HepG2 (cell line): ENCODE data around the gene KLRF2. TPM values are rescaled to one million over a fixed set of nuclear protein-coding genes. Genes with fewer than 3 reads are reported as not detected.

Experiments used
- ATAC-seq: fragments of 200-7000 bp; cut with Tn5 transposase; 3 replicates; pipeline ENCODE4 v1.9.1; 2020; ENCODE audit warnings: mild to moderate bottlenecking, moderate library complexity
- BruUV-seq: library from RNA; stranded (reverse); fragments of 400-500 nt; replicated peaks from 2 replicates; lab custom pipeline; 2021; lab: Mats Ljungman, UMichigan
- CTCF ChIA-PET: fragments of 300-600 bp; formaldehyde crosslinking; extraction: SDS; loops from one replicate; lab custom pipeline; 2021; ENCODE audit warnings: low total read pairs, inconsistent platforms, low intra/inter-chr PET ratio; lab: Yijun Ruan, JAX
- POLR2A ChIA-PET: fragments of 350-600 bp; sonication (Branson Sonifier 250); formaldehyde crosslinking; loops from one replicate; lab custom pipeline; 2020; ENCODE audit warnings: antibody characterized with exemption, inconsistent platforms; lab: Yijun Ruan, JAX
- DNase-seq: peaks from one replicate; pipeline ENCODE4 v3.0.0-alpha.2; 2015; ENCODE audit warnings: low spot score
- FAIRE-seq: peaks from 3 replicates; lab custom pipeline; 2011; peaks lifted over from hg19 to GRCh38; lab: Jason Lieb, UNC
- H2AFZ ChIP-seq: one replicate; pipeline ENCODE4 v1.6.1; 2011; ENCODE audit warnings: low read length, inconsistent platforms
- H3K27ac ChIP-seq: fragments of 300-600 bp; 3 replicates; pipeline ENCODE4 v1.8.0; 2011; ENCODE audit warnings: mixed run types, mild to moderate bottlenecking, mixed read lengths, low read length, inconsistent platforms; ENCODE audit not compliant: insufficient read depth; ENCODE audit errors: extremely low read length
- H3K27me3 ChIP-seq, 2 experiments: fragments of 200-600 bp in 1 of 2; 2 replicates in 1 of 2; 3 replicates in 1 of 2; pipeline versions ENCODE4 v1.6.0 to v1.8.0; 2011; ENCODE audit warnings: low read length in 2 of 2, mild to moderate bottlenecking in 2 of 2, moderate library complexity in 2 of 2, inconsistent platforms in 1 of 2; ENCODE audit not compliant: insufficient read depth in 2 of 2, control insufficient read depth in 1 of 2
- H3K36me3 ChIP-seq, 2 experiments: fragments of 200-600 bp in 1 of 2; replicated peaks in 1 of 2; 2 replicates in 1 of 2; 3 replicates in 1 of 2; pipeline versions ENCODE4 v1.5.1 to v1.8.0; 2011; ENCODE audit warnings: low read length in 2 of 2, inconsistent platforms in 1 of 2; ENCODE audit not compliant: insufficient read depth in 2 of 2, control insufficient read depth in 1 of 2
- H3K4me1 ChIP-seq: 2 replicates; pipeline ENCODE4 v1.5.1; 2012; ENCODE audit warnings: low read length, inconsistent platforms; ENCODE audit not compliant: insufficient read depth
- H3K4me2 ChIP-seq: 2 replicates; pipeline ENCODE4 v1.6.0; 2011; ENCODE audit warnings: low read depth, low read length, inconsistent platforms
- H3K4me3 ChIP-seq, 3 experiments: fragments of 200-600 bp in 1 of 3; sonication (generic), shearing (Covaris generic) in 1 of 3; replicated peaks in 1 of 3; 2 replicates each; pipeline ENCODE4 v1.5.1; 2011 to 2016; ENCODE audit warnings: low read length in 3 of 3, inconsistent platforms in 2 of 3, low read depth in 2 of 3, mild to moderate bottlenecking in 2 of 3, control low read depth in 1 of 3, mixed read lengths in 1 of 3; ENCODE audit not compliant: insufficient read depth in 1 of 3
- H3K79me2 ChIP-seq: one replicate; pipeline ENCODE4 v1.6.1; 2011; ENCODE audit warnings: low read length, inconsistent platforms; ENCODE audit not compliant: insufficient read depth
- H3K9ac ChIP-seq: 2 replicates; pipeline ENCODE4 v1.6.0; 2011; ENCODE audit warnings: mild to moderate bottlenecking, low read depth, low read length, inconsistent platforms; ENCODE audit not compliant: insufficient read depth
- H3K9me3 ChIP-seq: 2 replicates; pipeline ENCODE4 v1.5.1; 2012; ENCODE audit warnings: mild to moderate bottlenecking, low read length
- H4K20me1 ChIP-seq: 2 replicates; pipeline ENCODE4 v1.6.0; 2011; ENCODE audit warnings: inconsistent platforms, mild to moderate bottlenecking, low read length, moderate library complexity; ENCODE audit not compliant: insufficient read depth
- BCL6 ChIP-seq: IDR thresholded peaks from 2 replicates; pipeline ENCODE4 v1.6.1; 2016; ENCODE audit warnings: missing genetic modification reagents, missing compliant biosample characterization
- ELF4 ChIP-seq: sonication (generic); formaldehyde crosslinking; IDR thresholded peaks from 2 replicates; pipeline ENCODE4 v1.5.0; 2020; ENCODE audit warnings: missing genetic modification reagents, mild to moderate bottlenecking, moderate library complexity, borderline replicate concordance
- HNRNPH1 ChIP-seq: fragments of 200-400 bp; formaldehyde crosslinking; optimal IDR thresholded peaks from 2 replicates; pipeline ENCODE3; 2017; ENCODE audit warnings: mild to moderate bottlenecking, low read depth, low read length
- NFIB ChIP-seq: sonication (generic); formaldehyde crosslinking; IDR thresholded peaks from 2 replicates; pipeline ENCODE4 v1.9.0; 2021; ENCODE audit warnings: missing genetic modification reagents, mild to moderate bottlenecking, borderline replicate concordance
- NR2F6 ChIP-seq, 2 experiments: IDR thresholded peaks; 2 replicates each; pipeline ENCODE4 v1.6.1; 2016; ENCODE audit warnings: antibody characterized with exemption in 1 of 2, mild to moderate bottlenecking in 1 of 2
- TCF7L2 ChIP-seq: IDR thresholded peaks from 2 replicates; pipeline ENCODE4 v1.6.1; 2011; ENCODE audit warnings: mild to moderate bottlenecking, low read depth, low read length, moderate library complexity
- YEATS4 ChIP-seq: sonication (generic); formaldehyde crosslinking; IDR thresholded peaks from 2 replicates; pipeline ENCODE4 v1.4.0; 2020; ENCODE audit warnings: missing genetic modification reagents, borderline replicate concordance
- ZFP41 ChIP-seq: sonication (generic); formaldehyde crosslinking; IDR thresholded peaks from 2 replicates; pipeline ENCODE4 v1.4.0; 2020; ENCODE audit warnings: mild to moderate bottlenecking, missing genetic modification reagents, borderline replicate concordance
- ZNF253 ChIP-seq: sonication (generic); formaldehyde crosslinking; IDR thresholded peaks from 2 replicates; pipeline ENCODE4 v1.8.0; 2022; ENCODE audit warnings: mild to moderate bottlenecking, missing genetic modification reagents, borderline replicate concordance
- ZNF382 ChIP-seq: sonication (generic); formaldehyde crosslinking; IDR thresholded peaks from 2 replicates; pipeline ENCODE4 v1.5.0; 2020; ENCODE audit warnings: missing genetic modification reagents, mild to moderate bottlenecking, borderline replicate concordance
- WGBS: methylation state at CpG from one replicate; pipeline ENCODE4 v1.1.6; 2017; ENCODE audit warnings: low lambda C conversion rate; 5-methylcytosine and 5-hydroxymethylcytosine counted together
- in situ Hi-C: cut with HindIII; loops from 2 replicates; pipeline ENCODE4 v1.10.0; 2017; ENCODE audit warnings: low pct_unique_long_range_greater_than_20kb; ENCODE audit not compliant: extremely low pct_ligation_motif_present
- intact Hi-C: fragments of 100-400 bp; cut with micrococcal nuclease; formaldehyde crosslinking; loops from one replicate; pipeline ENCODE4 v1.10.0; 2022; ENCODE audit not compliant: unreplicated experiment
- polyA plus RNA-seq, 8 experiments: library from polyadenylated mRNA; depleted of rRNA in 3 of 8; stranded (reverse) in 7 of 8; unstranded in 1 of 8; fragments of >200 nt; fragmentation: Illumina TruSeq in 4 of 8; extraction: Trizol in 4 of 8; gene quantifications; 2 replicates each; pipeline versions ENCODE4 v1.2.1 to v1.2.3, GENCODE V29; 2011 to 2016; ENCODE audit warnings: low read depth in 4 of 8, missing spikeins in 1 of 8, mixed read lengths in 1 of 8; ENCODE audit not compliant: insufficient read depth in 1 of 8
- total RNA-seq, 5 experiments: library from RNA; depleted of rRNA; stranded (reverse); fragments of >200 nt; fragmentation: Illumina TruSeq; extraction: Trizol; gene quantifications; 2 replicates each; pipeline ENCODE4 v1.2.3, GENCODE V29; 2016; ENCODE audit warnings: low read depth in 1 of 5
- TF ChIP-seq, protein P1 (sequence below): sonication (generic); formaldehyde crosslinking; IDR thresholded peaks from 2 replicates; pipeline ENCODE4 v1.5.1; 2020; ENCODE audit warnings: missing genetic modification reagents, mild to moderate bottlenecking, borderline replicate concordance
- TF ChIP-seq, protein P2 (sequence below): sonication (generic); formaldehyde crosslinking; IDR thresholded peaks from 2 replicates; pipeline ENCODE4 v1.5.1; 2020; ENCODE audit warnings: missing genetic modification reagents, mild to moderate bottlenecking, borderline replicate concordance
- TF ChIP-seq, protein P3 (sequence below): sonication (generic); formaldehyde crosslinking; IDR thresholded peaks from 2 replicates; pipeline ENCODE4 v1.4.0; 2020; ENCODE audit warnings: missing genetic modification reagents
- TF ChIP-seq, protein P4 (sequence below): IDR thresholded peaks from 2 replicates; pipeline ENCODE4 v1.6.1; 2012; ENCODE audit warnings: low read length, improper control_type of control experiment
- TF ChIP-seq, protein P5 (sequence below): sonication (generic); formaldehyde crosslinking; IDR thresholded peaks from 2 replicates; pipeline ENCODE4 v1.4.0; 2020; ENCODE audit warnings: missing genetic modification reagents

The KLRF2 gene
- total and polyA plus RNA-seq, 2 of the 13 experiments (the other 11 are each of a cell fraction or from before 2014, with no cell fraction given): not detected

DNA sequence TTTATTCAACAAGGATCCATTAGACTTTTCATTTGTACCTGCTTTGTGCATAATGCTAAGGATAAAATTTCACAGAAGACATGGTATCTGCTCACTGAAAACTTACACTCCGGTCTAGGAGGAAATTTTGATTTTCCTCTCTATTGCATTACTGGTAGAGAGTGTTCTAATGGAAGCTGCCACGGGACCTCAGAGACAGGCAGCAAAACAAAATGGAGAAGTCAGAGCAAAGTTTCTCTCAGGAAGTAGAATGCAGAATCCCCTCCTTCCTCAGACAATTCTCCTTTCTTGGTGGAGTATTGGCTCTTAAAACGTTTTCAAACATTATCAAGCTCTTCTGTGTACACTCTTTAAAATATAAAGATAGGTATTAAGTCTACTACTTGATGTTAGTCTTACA is 24.4 kb upstream of the KLRF2 start:
- ATAC-seq (no peak), FAIRE-seq (no peak), DNase-seq (no peak)
- Histone ChIP-seq H3K27ac (no peak overlapping the region), H4K20me1 (no peaks in the 10 kb centered on the region), H3K9me3 (no peaks in the 10 kb centered on the region), H3K27me3 (0 out of 5 replicates have a peak, but pooled peaks cover 0 to 4% of the 10 kb centered on the region in 2 experiments), H3K4me1 (no peaks in the 10 kb centered on the region), H3K9ac (no peak overlapping the region), H3K79me2 (no peaks in the 10 kb centered on the region), H2AFZ (no peak overlapping the region), H3K4me3 (no peak overlapping the region), H3K4me2 (no peak overlapping the region), H3K36me3 (no peaks in the 10 kb centered on the region)
- in situ Hi-C loops: no loop called here
- intact Hi-C loops: no loop called here
- ChIA-PET CTCF (no interaction called here), POLR2A (no interaction called here)
- whole genome bisulfite sequencing: 17% methylated on average over 3 of the region's 3 CpGs
- no TSS peak for BruUV-seq
- no peak for TF ChIP-seq NFIB (CRISPR knock-in tag)
- no peak for TF ChIP-seq NR2F6 (IDR thresholded peaks at IDR 0.05)
- TF ChIP-seq NR2F6 (CRISPR knock-in tag; IDR thresholded peaks at IDR 0.05): no peak
- TF ChIP-seq, protein P1, sequence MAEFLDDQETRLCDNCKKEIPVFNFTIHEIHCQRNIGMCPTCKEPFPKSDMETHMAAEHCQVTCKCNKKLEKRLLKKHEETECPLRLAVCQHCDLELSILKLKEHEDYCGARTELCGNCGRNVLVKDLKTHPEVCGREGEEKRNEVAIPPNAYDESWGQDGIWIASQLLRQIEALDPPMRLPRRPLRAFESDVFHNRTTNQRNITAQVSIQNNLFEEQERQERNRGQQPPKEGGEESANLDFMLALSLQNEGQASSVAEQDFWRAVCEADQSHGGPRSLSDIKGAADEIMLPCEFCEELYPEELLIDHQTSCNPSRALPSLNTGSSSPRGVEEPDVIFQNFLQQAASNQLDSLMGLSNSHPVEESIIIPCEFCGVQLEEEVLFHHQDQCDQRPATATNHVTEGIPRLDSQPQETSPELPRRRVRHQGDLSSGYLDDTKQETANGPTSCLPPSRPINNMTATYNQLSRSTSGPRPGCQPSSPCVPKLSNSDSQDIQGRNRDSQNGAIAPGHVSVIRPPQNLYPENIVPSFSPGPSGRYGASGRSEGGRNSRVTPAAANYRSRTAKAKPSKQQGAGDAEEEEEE (CRISPR knock-in tag): no peak
- TF ChIP-seq YEATS4 (CRISPR knock-in tag): no peak
- TF ChIP-seq, protein P2, sequence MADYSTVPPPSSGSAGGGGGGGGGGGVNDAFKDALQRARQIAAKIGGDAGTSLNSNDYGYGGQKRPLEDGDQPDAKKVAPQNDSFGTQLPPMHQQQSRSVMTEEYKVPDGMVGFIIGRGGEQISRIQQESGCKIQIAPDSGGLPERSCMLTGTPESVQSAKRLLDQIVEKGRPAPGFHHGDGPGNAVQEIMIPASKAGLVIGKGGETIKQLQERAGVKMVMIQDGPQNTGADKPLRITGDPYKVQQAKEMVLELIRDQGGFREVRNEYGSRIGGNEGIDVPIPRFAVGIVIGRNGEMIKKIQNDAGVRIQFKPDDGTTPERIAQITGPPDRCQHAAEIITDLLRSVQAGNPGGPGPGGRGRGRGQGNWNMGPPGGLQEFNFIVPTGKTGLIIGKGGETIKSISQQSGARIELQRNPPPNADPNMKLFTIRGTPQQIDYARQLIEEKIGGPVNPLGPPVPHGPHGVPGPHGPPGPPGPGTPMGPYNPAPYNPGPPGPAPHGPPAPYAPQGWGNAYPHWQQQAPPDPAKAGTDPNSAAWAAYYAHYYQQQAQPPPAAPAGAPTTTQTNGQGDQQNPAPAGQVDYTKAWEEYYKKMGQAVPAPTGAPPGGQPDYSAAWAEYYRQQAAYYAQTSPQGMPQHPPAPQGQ (CRISPR knock-in tag): no peak
- TF ChIP-seq ELF4 (CRISPR knock-in tag): no peak
- TF ChIP-seq, protein P3, sequence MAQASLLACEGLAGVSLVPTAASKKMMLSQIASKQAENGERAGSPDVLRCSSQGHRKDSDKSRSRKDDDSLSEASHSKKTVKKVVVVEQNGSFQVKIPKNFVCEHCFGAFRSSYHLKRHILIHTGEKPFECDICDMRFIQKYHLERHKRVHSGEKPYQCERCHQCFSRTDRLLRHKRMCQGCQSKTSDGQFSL (CRISPR knock-in tag): no peak
- no peak for TF ChIP-seq ZNF382
- TF ChIP-seq, protein P4, sequence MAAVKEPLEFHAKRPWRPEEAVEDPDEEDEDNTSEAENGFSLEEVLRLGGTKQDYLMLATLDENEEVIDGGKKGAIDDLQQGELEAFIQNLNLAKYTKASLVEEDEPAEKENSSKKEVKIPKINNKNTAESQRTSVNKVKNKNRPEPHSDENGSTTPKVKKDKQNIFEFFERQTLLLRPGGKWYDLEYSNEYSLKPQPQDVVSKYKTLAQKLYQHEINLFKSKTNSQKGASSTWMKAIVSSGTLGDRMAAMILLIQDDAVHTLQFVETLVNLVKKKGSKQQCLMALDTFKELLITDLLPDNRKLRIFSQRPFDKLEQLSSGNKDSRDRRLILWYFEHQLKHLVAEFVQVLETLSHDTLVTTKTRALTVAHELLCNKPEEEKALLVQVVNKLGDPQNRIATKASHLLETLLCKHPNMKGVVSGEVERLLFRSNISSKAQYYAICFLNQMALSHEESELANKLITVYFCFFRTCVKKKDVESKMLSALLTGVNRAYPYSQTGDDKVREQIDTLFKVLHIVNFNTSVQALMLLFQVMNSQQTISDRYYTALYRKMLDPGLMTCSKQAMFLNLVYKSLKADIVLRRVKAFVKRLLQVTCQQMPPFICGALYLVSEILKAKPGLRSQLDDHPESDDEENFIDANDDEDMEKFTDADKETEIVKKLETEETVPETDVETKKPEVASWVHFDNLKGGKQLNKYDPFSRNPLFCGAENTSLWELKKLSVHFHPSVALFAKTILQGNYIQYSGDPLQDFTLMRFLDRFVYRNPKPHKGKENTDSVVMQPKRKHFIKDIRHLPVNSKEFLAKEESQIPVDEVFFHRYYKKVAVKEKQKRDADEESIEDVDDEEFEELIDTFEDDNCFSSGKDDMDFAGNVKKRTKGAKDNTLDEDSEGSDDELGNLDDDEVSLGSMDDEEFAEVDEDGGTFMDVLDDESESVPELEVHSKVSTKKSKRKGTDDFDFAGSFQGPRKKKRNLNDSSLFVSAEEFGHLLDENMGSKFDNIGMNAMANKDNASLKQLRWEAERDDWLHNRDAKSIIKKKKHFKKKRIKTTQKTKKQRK: no peak
- TF ChIP-seq ZFP41 (CRISPR knock-in tag): no peak
- no peak for TF ChIP-seq BCL6 (CRISPR knock-in tag)
- TF ChIP-seq HNRNPH1: no peak
- TF ChIP-seq, protein P5, sequence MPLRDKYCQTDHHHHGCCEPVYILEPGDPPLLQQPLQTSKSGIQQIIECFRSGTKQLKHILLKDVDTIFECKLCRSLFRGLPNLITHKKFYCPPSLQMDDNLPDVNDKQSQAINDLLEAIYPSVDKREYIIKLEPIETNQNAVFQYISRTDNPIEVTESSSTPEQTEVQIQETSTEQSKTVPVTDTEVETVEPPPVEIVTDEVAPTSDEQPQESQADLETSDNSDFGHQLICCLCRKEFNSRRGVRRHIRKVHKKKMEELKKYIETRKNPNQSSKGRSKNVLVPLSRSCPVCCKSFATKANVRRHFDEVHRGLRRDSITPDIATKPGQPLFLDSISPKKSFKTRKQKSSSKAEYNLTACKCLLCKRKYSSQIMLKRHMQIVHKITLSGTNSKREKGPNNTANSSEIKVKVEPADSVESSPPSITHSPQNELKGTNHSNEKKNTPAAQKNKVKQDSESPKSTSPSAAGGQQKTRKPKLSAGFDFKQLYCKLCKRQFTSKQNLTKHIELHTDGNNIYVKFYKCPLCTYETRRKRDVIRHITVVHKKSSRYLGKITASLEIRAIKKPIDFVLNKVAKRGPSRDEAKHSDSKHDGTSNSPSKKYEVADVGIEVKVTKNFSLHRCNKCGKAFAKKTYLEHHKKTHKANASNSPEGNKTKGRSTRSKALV (CRISPR knock-in tag): no peak
- TF ChIP-seq TCF7L2: no peak
- no peak for TF ChIP-seq ZNF253 (CRISPR knock-in tag)
